CD14-positive monocyte (primary cell): ENCODE measurements around the gene SKOR2. TPM values are rescaled to one million over a fixed set of nuclear protein-coding genes. Genes with fewer than 3 reads are reported as not detected.
A peak's percentile ranks its signal among the peaks of the same experiment; 100 is the strongest.

Experiments used
- DNase-seq, 3 donors: peaks; one replicate each; pipeline ENCODE4 v3.0.0-alpha.2; 2011 to 2022
- H2AFZ ChIP-seq: 2 replicates; pipeline ENCODE4 v1.6.0; 2012; ENCODE audit warnings: mild to moderate bottlenecking, low read depth, low read length, inconsistent platforms; ENCODE audit not compliant: insufficient read depth, poor library complexity, severe bottlenecking
- H3K27ac ChIP-seq, 2 donors: 1 replicate in 1 of 2; 2 replicates in 1 of 2; pipeline ENCODE4 v1.5.1; 2012 to 2013; ENCODE audit warnings: low read length in 2 of 2, control low read depth in 1 of 2, inconsistent platforms in 1 of 2, low read depth in 1 of 2, mild to moderate bottlenecking in 1 of 2
- H3K27me3 ChIP-seq, 2 donors: one replicate each; pipeline versions ENCODE4 v1.6.0 to v1.6.1; 2011 to 2013; ENCODE audit warnings: low read length in 2 of 2; ENCODE audit not compliant: control insufficient read depth in 2 of 2, insufficient read depth in 2 of 2
- H3K36me3 ChIP-seq, 2 donors: replicated peaks in 1 of 2; 1 replicate in 1 of 2; 2 replicates in 1 of 2; pipeline versions ENCODE4 v1.5.1 to v1.6.1; 2012 to 2013; ENCODE audit warnings: low read length in 2 of 2, control low read depth in 1 of 2, inconsistent platforms in 1 of 2, mild to moderate bottlenecking in 1 of 2; ENCODE audit not compliant: insufficient read depth in 2 of 2, control insufficient read depth in 1 of 2
- H3K4me1 ChIP-seq, 2 donors: 1 replicate in 1 of 2; 2 replicates in 1 of 2; pipeline versions ENCODE4 v1.5.1 to v1.6.1; 2012 to 2013; ENCODE audit warnings: low read length in 2 of 2, control low read depth in 1 of 2, inconsistent platforms in 1 of 2, mild to moderate bottlenecking in 1 of 2, moderate library complexity in 1 of 2; ENCODE audit not compliant: insufficient read depth in 2 of 2, control insufficient read depth in 1 of 2
- H3K4me2 ChIP-seq: replicated peaks from 2 replicates; pipeline ENCODE3; 2012; ENCODE audit warnings: low read length, moderate library complexity, mild to moderate bottlenecking; ENCODE audit not compliant: poor library complexity, severe bottlenecking; ENCODE audit errors: extremely low read depth
- H3K4me3 ChIP-seq, 3 experiments: fragments of 200-600 bp in 1 of 3; sonication (generic) in 1 of 3; replicated peaks in 1 of 3; 1 replicate in 2 of 3; 2 replicates in 1 of 3; pipeline ENCODE4 v1.5.1; 2011 to 2013; ENCODE audit warnings: low read length in 3 of 3, mild to moderate bottlenecking in 3 of 3, control low read depth in 2 of 3, low read depth in 2 of 3, inconsistent platforms in 1 of 3, moderate library complexity in 1 of 3
- H3K79me2 ChIP-seq: 2 replicates; pipeline ENCODE4 v1.6.0; 2012; ENCODE audit warnings: mild to moderate bottlenecking, control low read depth, inconsistent platforms, low read length, moderate library complexity; ENCODE audit not compliant: insufficient read depth
- H3K9ac ChIP-seq: 2 replicates; pipeline ENCODE4 v1.6.0; 2017; ENCODE audit warnings: low read length, mild to moderate bottlenecking; ENCODE audit not compliant: insufficient read depth, poor library complexity, severe bottlenecking
- H3K9me3 ChIP-seq, 2 donors: replicated peaks in 1 of 2; 1 replicate in 1 of 2; 2 replicates in 1 of 2; pipeline versions ENCODE4 v1.5.1 to v1.6.1; 2012 to 2013; ENCODE audit warnings: low read length in 2 of 2, control low read depth in 1 of 2; ENCODE audit not compliant: control insufficient read depth in 1 of 2, insufficient read depth in 1 of 2
- H4K20me1 ChIP-seq: 2 replicates; pipeline ENCODE4 v1.6.0; 2012; ENCODE audit warnings: mild to moderate bottlenecking, low read length, control low read depth, moderate library complexity; ENCODE audit not compliant: insufficient read depth
- H3K27ac Mint-ChIP-seq, 7 donors: one replicate each; pipeline ENCODE4 v1.8.0; 2020; ENCODE audit warnings: mild to moderate bottlenecking in 7 of 7, mixed read lengths in 7 of 7, moderate library complexity in 6 of 7, inconsistent platforms in 2 of 7
- H3K27me3 Mint-ChIP-seq, 3 donors: one replicate each; pipeline ENCODE4 v1.8.0; 2021 to 2022; ENCODE audit warnings: low read depth in 3 of 3, mild to moderate bottlenecking in 3 of 3, mixed read lengths in 3 of 3, moderate library complexity in 3 of 3, inconsistent platforms in 1 of 3
- H3K36me3 Mint-ChIP-seq, 2 donors: one replicate each; pipeline ENCODE4 v1.8.0; 2020; ENCODE audit warnings: mixed read lengths in 2 of 2, inconsistent platforms in 1 of 2, mild to moderate bottlenecking in 1 of 2
- H3K4me1 Mint-ChIP-seq: one replicate; pipeline ENCODE4 v1.8.0; 2020; ENCODE audit warnings: mild to moderate bottlenecking, mixed read lengths
- H3K4me3 Mint-ChIP-seq, 2 donors: one replicate each; pipeline ENCODE4 v1.8.0; 2020; ENCODE audit warnings: mild to moderate bottlenecking in 2 of 2, mixed read lengths in 2 of 2, moderate library complexity in 1 of 2
- H3K9me3 Mint-ChIP-seq, 7 donors: one replicate each; pipeline ENCODE4 v1.8.0; 2020 to 2022; ENCODE audit warnings: mixed read lengths in 7 of 7, mild to moderate bottlenecking in 6 of 7, moderate library complexity in 6 of 7, inconsistent platforms in 2 of 7
- WGBS: methylation state at CpG from one replicate; pipeline ENCODE4 v1.1.5; 2013; ENCODE audit warnings: missing lambda C conversion rate; ENCODE audit not compliant: insufficient coverage; 5-methylcytosine and 5-hydroxymethylcytosine counted together
- intact Hi-C, 2 donors: fragments of 100-400 bp; cut with micrococcal nuclease; formaldehyde crosslinking; loops; one replicate each; pipeline versions ENCODE4 v1.15.0 to v1.15.1; 2023
- polyA plus RNA-seq, 3 donors: library from polyadenylated mRNA; depleted of rRNA in 1 of 3; unstranded in 2 of 3; stranded (reverse) in 1 of 3; fragments of 300-500 nt in 2 of 3; fragments of >200 nt in 1 of 3; fragmentation: Illumina TruSeq in 2 of 3; gene quantifications; 1 replicate in 2 of 3; 2 replicates in 1 of 3; pipeline ENCODE4 v1.2.3, GENCODE V29; 2012 to 2021
- TF ChIP-seq, protein P1 (sequence below): fragments of 200-600 bp; IDR thresholded peaks from one replicate; pipeline ENCODE4 v1.8.0; 2022; ENCODE audit warnings: antibody characterized with exemption, mild to moderate bottlenecking

SKOR2 gene
- polyA plus RNA-seq, 3 donors, result not detected

DNA sequence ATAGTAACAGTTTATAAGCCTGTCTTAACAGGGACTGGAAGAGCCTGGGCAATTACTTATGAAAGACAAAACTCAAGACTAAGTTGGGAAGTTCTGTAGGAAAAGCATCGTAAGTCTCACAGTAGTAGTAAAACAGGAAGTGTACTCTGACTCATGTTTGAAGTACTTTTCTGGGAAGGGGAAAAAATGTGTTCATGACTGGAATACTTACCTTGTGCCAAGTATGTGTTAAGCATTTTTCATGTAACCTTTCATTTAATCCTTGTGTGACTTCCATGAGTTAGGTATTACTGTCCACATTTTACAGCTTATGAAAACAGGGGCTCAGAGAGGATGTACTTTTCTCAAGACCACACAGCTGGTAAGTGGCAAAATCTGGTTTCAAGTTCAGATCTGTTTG, 13.7 kb upstream of the SKOR2 start:
- Histone ChIP-seq H4K20me1 (no peaks in the 10 kb centered on the region), H3K79me2 (no peaks in the 10 kb centered on the region), H3K27ac (no peak overlapping the region), H3K27me3 (peaks cover 37 to 57% of the 10 kb centered on the region in 2 donors), H3K4me1 (no peaks in the 10 kb centered on the region), H2AFZ (no peak overlapping the region), H3K4me2 (no peak overlapping the region), H3K9me3 (peaks cover 0 to 38% of the 10 kb centered on the region in 2 donors), H3K9ac (no peak overlapping the region), H3K4me3 (no peak overlapping the region), H3K36me3 (no peaks in the 10 kb centered on the region)
- Mint-ChIP-seq H3K9me3 (peaks cover 0 to 22% (median 16%) of the 10 kb centered on the region in 7 donors), H3K4me1 (no peaks in the 10 kb centered on the region), H3K27ac (no peak overlapping the region), H3K36me3 (no peaks in the 10 kb centered on the region), H3K27me3 (peaks cover 56 to 57% (median 57%) of the 10 kb centered on the region in 3 donors), H3K4me3 (peak overlapping the region in 1 of 2 donors; percentile 50)
- no peak for DNase-seq
- TF ChIP-seq, protein P1, sequence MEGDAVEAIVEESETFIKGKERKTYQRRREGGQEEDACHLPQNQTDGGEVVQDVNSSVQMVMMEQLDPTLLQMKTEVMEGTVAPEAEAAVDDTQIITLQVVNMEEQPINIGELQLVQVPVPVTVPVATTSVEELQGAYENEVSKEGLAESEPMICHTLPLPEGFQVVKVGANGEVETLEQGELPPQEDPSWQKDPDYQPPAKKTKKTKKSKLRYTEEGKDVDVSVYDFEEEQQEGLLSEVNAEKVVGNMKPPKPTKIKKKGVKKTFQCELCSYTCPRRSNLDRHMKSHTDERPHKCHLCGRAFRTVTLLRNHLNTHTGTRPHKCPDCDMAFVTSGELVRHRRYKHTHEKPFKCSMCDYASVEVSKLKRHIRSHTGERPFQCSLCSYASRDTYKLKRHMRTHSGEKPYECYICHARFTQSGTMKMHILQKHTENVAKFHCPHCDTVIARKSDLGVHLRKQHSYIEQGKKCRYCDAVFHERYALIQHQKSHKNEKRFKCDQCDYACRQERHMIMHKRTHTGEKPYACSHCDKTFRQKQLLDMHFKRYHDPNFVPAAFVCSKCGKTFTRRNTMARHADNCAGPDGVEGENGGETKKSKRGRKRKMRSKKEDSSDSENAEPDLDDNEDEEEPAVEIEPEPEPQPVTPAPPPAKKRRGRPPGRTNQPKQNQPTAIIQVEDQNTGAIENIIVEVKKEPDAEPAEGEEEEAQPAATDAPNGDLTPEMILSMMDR, result no peak
- WGBS, result 33% methylated on average over 1 of the region's 1 CpG
- intact Hi-C loops, result no loop called here

- peaks cover 62 to 66% (median 64%) of the 10 kb centered on the region in 3 donors for H3K27me3 Mint-ChIP-seq
- Histone ChIP-seq H3K4me2 (no peak overlapping the region), H3K4me3 (no peak overlapping the region), H3K79me2 (no peaks in the 10 kb centered on the region), H3K36me3 (no peaks in the 10 kb centered on the region), H2AFZ (no peak overlapping the region), H3K4me1 (no peaks in the 10 kb centered on the region), H4K20me1 (no peaks in the 10 kb centered on the region), H3K27me3 (peaks cover 42 to 66% of the 10 kb centered on the region in 2 donors), H3K27ac (no peak overlapping the region), H3K9me3 (peaks cover 0 to 38% of the 10 kb centered on the region in 2 donors), H3K9ac (no peak overlapping the region)
- no peak for DNase-seq
- no peak overlapping the region for H3K27ac Mint-ChIP-seq
- H3K36me3 Mint-ChIP-seq, result peaks cover 0 to 2% of the 10 kb centered on the region in 2 donors
- peak overlapping the region in 1 of 2 donors; percentile 82 for H3K4me3 Mint-ChIP-seq
- WGBS, result 6% methylated on average over 7 of the region's 10 CpGs
- H3K9me3 Mint-ChIP-seq, result peaks cover 0 to 30% (median 20%) of the 10 kb centered on the region in 7 donors
- intact Hi-C loops, result no loop called here
- no peaks in the 10 kb centered on the region for H3K4me1 Mint-ChIP-seq
- TF ChIP-seq, protein P1, result no peak
Observed at GRCh38 chr18:47264308-47264700, 12.8 kb upstream of the SKOR2 start.
